H1 (cell line): ENCODE results near the gene LAG3. TPM values are rescaled to one million over a fixed set of nuclear protein-coding genes. Genes with fewer than 3 reads are reported as not detected.

ENCODE experiments used
- CTCF ChIA-PET: fragments of 300-600 bp; sonication (Branson Sonifier 250); formaldehyde crosslinking; loops from one replicate; lab custom pipeline; 2021; ENCODE audit not compliant: partially characterized antibody; lab: Charles Lee
- POLR2A ChIA-PET: fragments of 300-600 bp; sonication (Branson Sonifier 250); formaldehyde crosslinking; loops from one replicate; lab custom pipeline; 2021; ENCODE audit warnings: inconsistent platforms; ENCODE audit not compliant: partially characterized antibody; lab: Charles Lee
- DNase-seq, 2 experiments: peaks; one replicate each; pipeline versions ENCODE4 v3.0.0 to v3.0.0-alpha.2; 2010 to 2022; ENCODE audit warnings: low spot score in 2 of 2, low read depth in 1 of 2, mixed read lengths in 1 of 2
- FAIRE-seq: peaks from 2 replicates; lab custom pipeline; 2011; peaks lifted over from hg19 to GRCh38; lab: Jason Lieb, UNC
- H2AFZ ChIP-seq: 2 replicates; pipeline ENCODE4 v1.8.1; 2012; ENCODE audit warnings: low read length, inconsistent platforms
- H2AK5ac ChIP-seq: 2 replicates; pipeline ENCODE4 v1.6.1; 2013; ENCODE audit warnings: low read depth, low read length
- H2BK120ac ChIP-seq: replicated peaks from 2 replicates; pipeline ENCODE3; 2013; ENCODE audit warnings: low read depth, low read length, inconsistent platforms
- H2BK12ac ChIP-seq: 2 replicates; pipeline ENCODE4 v1.6.1; 2013; ENCODE audit warnings: low read depth, low read length
- H2BK15ac ChIP-seq: 2 replicates; pipeline ENCODE4 v1.6.1; 2013; ENCODE audit warnings: low read length
- H2BK20ac ChIP-seq: 2 replicates; pipeline ENCODE4 v1.6.1; 2013; ENCODE audit warnings: low read length
- H2BK5ac ChIP-seq: 2 replicates; pipeline ENCODE4 v1.6.1; 2013; ENCODE audit warnings: low read depth, low read length
- H3K14ac ChIP-seq: 2 replicates; pipeline ENCODE4 v1.6.1; 2013; ENCODE audit warnings: inconsistent platforms; ENCODE audit not compliant: insufficient read length
- H3K18ac ChIP-seq: 2 replicates; pipeline ENCODE4 v1.6.1; 2013; ENCODE audit warnings: low read length; ENCODE audit errors: extremely low read depth
- H3K23ac ChIP-seq: 2 replicates; pipeline ENCODE4 v1.6.1; 2013; ENCODE audit warnings: inconsistent platforms; ENCODE audit not compliant: insufficient read length
- H3K23me2 ChIP-seq: 2 replicates; pipeline ENCODE4 v1.6.1; 2013; ENCODE audit warnings: low read depth, low read length
- H3K27ac ChIP-seq: 2 replicates; pipeline ENCODE4 v1.6.1; 2011; ENCODE audit warnings: low read depth, low read length, inconsistent platforms
- H3K27me3 ChIP-seq, 4 experiments: replicated peaks in 1 of 4; 1 replicate in 1 of 4; 2 replicates in 3 of 4; pipeline versions ENCODE4 v1.6.1 to v1.8.1; 2011 to 2013; ENCODE audit warnings: low read length in 3 of 4, mild to moderate bottlenecking in 3 of 4, inconsistent platforms in 2 of 4, mixed read lengths in 2 of 4, moderate library complexity in 1 of 4; ENCODE audit not compliant: control insufficient read depth in 3 of 4, insufficient read depth in 3 of 4; ENCODE audit errors: extremely low read depth in 1 of 4
- H3K36me3 ChIP-seq, 4 experiments: 2 replicates each; pipeline versions ENCODE4 v1.6.1 to v1.8.1; 2011 to 2013; ENCODE audit warnings: mild to moderate bottlenecking in 4 of 4, low read length in 3 of 4, moderate library complexity in 2 of 4, control low read depth in 1 of 4, inconsistent platforms in 1 of 4; ENCODE audit not compliant: insufficient read depth in 4 of 4, control insufficient read depth in 2 of 4
- H3K4ac ChIP-seq: replicated peaks from 2 replicates; pipeline ENCODE3; 2013; ENCODE audit warnings: low read length, low read depth, mixed read lengths, inconsistent platforms; ENCODE audit not compliant: insufficient read length
- H3K4me1 ChIP-seq, 4 experiments: replicated peaks in 1 of 4; 1 replicate in 1 of 4; 2 replicates in 3 of 4; pipeline versions ENCODE4 v1.6.1 to v1.8.1; 2011 to 2013; ENCODE audit warnings: low read length in 3 of 4, inconsistent platforms in 2 of 4, mixed read lengths in 1 of 4; ENCODE audit not compliant: insufficient read depth in 4 of 4, control insufficient read depth in 3 of 4
- H3K4me2 ChIP-seq, 2 experiments: 2 replicates each; pipeline versions ENCODE4 v1.6.1 to v1.8.1; 2011 to 2013; ENCODE audit warnings: low read depth in 2 of 2, low read length in 2 of 2, control low read depth in 1 of 2, inconsistent platforms in 1 of 2, mild to moderate bottlenecking in 1 of 2; ENCODE audit not compliant: insufficient read depth in 1 of 2
- H3K4me3 ChIP-seq, 4 experiments: fragments of 200-600, 300-600 bp in 1 of 4; sonication (generic), shearing (Covaris generic), sonication (Bioruptor Twin) in 1 of 4; 2 replicates each; pipeline versions ENCODE4 v1.5.1 to v1.8.1; 2011 to 2016; ENCODE audit warnings: low read length in 4 of 4, low read depth in 3 of 4, control low read depth in 2 of 4, inconsistent platforms in 2 of 4, mild to moderate bottlenecking in 2 of 4, mixed read lengths in 1 of 4, moderate library complexity in 1 of 4; ENCODE audit not compliant: insufficient read depth in 2 of 4; ENCODE audit errors: extremely low read depth in 1 of 4
- H3K56ac ChIP-seq: replicated peaks from 2 replicates; pipeline ENCODE3; 2013; ENCODE audit warnings: low read depth, mild to moderate bottlenecking, mixed read lengths, low read length, inconsistent platforms; ENCODE audit not compliant: insufficient read length
- H3K79me1 ChIP-seq: 2 replicates; pipeline ENCODE4 v1.6.1; 2013; ENCODE audit warnings: low read depth, low read length, control low read depth
- H3K79me2 ChIP-seq, 2 experiments: 2 replicates each; pipeline versions ENCODE4 v1.6.1 to v1.8.1; 2012 to 2013; ENCODE audit warnings: low read length in 2 of 2, mild to moderate bottlenecking in 2 of 2, inconsistent platforms in 1 of 2; ENCODE audit not compliant: insufficient read depth in 2 of 2, control insufficient read depth in 1 of 2
- H3K9ac ChIP-seq, 4 experiments: replicated peaks in 1 of 4; 1 replicate in 1 of 4; 2 replicates in 3 of 4; pipeline versions ENCODE4 v1.6.1 to v1.8.1; 2011 to 2013; ENCODE audit warnings: low read depth in 3 of 4, low read length in 3 of 4, control low read depth in 2 of 4, mild to moderate bottlenecking in 2 of 4, moderate library complexity in 2 of 4, inconsistent platforms in 1 of 4; ENCODE audit errors: extremely low read depth in 1 of 4
- H3K9me3 ChIP-seq, 2 experiments: 2 replicates each; pipeline versions ENCODE4 v1.6.1 to v1.8.1; 2012 to 2013; ENCODE audit warnings: mild to moderate bottlenecking in 2 of 2, moderate library complexity in 2 of 2, control low read depth in 1 of 2, inconsistent platforms in 1 of 2, low read depth in 1 of 2, low read length in 1 of 2, mixed read lengths in 1 of 2; ENCODE audit not compliant: insufficient read depth in 2 of 2
- H4K20me1 ChIP-seq, 2 experiments: replicated peaks in 1 of 2; 2 replicates each; pipeline versions ENCODE3 to v1.8.1; 2011 to 2013; ENCODE audit warnings: inconsistent platforms in 2 of 2, low read length in 2 of 2, mild to moderate bottlenecking in 1 of 2; ENCODE audit not compliant: insufficient read depth in 2 of 2, control insufficient read depth in 1 of 2
- H4K5ac ChIP-seq: 2 replicates; pipeline ENCODE4 v1.6.1; 2013; ENCODE audit warnings: low read length, low read depth, mixed read lengths, inconsistent platforms; ENCODE audit not compliant: insufficient read length
- H4K8ac ChIP-seq: 2 replicates; pipeline ENCODE4 v1.8.0; 2013; ENCODE audit warnings: mild to moderate bottlenecking, moderate library complexity, low read length, inconsistent platforms; ENCODE audit not compliant: insufficient read depth; ENCODE audit errors: extremely low read depth
- H4K91ac ChIP-seq: replicated peaks from 2 replicates; pipeline ENCODE3; 2013; ENCODE audit warnings: low read length, mixed read lengths, inconsistent platforms; ENCODE audit not compliant: insufficient read length
- HDAC2 ChIP-seq, 2 experiments: fragments of 300-600 bp in 1 of 2; sonication (generic) in 1 of 2; IDR thresholded peaks; 2 replicates each; pipeline ENCODE4 v1.6.1; 2011 to 2012; ENCODE audit warnings: low read depth in 2 of 2, low read length in 2 of 2, mild to moderate bottlenecking in 2 of 2, moderate library complexity in 2 of 2, borderline replicate concordance in 1 of 2, inconsistent platforms in 1 of 2
- NRF1 ChIP-seq: IDR thresholded peaks from 2 replicates; pipeline ENCODE4 v1.6.1; 2011; ENCODE audit warnings: mild to moderate bottlenecking, low read depth, low read length, improper control_type of control experiment
- TAF7 ChIP-seq: optimal IDR thresholded peaks from 2 replicates; pipeline ENCODE3; 2011; ENCODE audit warnings: low read depth, mild to moderate bottlenecking, inconsistent platforms, low read length, moderate library complexity, borderline replicate concordance
- WGBS, 2 experiments: shearing (Covaris generic) in 1 of 2; methylation state at CpG; one replicate each; pipeline versions ENCODE4 v1.1.6 to v1.1.7; 2013 to 2015; ENCODE audit warnings: low lambda C conversion rate in 2 of 2, mixed read lengths in 2 of 2, inconsistent platforms in 1 of 2, low coverage in 1 of 2, missing lambda C conversion rate in 1 of 2; ENCODE audit not compliant: insufficient replicate concordance in 2 of 2, insufficient coverage in 1 of 2, insufficient read length in 1 of 2; ENCODE audit errors: extremely low coverage in 1 of 2, missing lambda C conversion rate in 1 of 2; 5-methylcytosine and 5-hydroxymethylcytosine counted together
- polyA plus RNA-seq, 7 experiments: library from polyadenylated mRNA; depleted of rRNA in 3 of 7; stranded (reverse) in 5 of 7; unstranded in 2 of 7; fragments of >200 nt in 5 of 7; fragments of 200-250 nt in 2 of 7; gene quantifications; 1 replicate in 5 of 7; 2 replicates in 1 of 7; 4 replicates in 1 of 7; pipeline versions ENCODE4 v1.2.1 to v1.2.3, GENCODE V29; 2011 to 2013; ENCODE audit warnings: missing spikeins in 2 of 7, mixed read lengths in 2 of 7
- total RNA-seq: library from RNA; stranded (reverse); fragmentation: NEBNext Ultra II Directional; extraction: Animal tissue kit (Norgen Biotek cat#: 25700); gene quantifications from 2 replicates; pipeline ENCODE4 v1.2.1, GENCODE V29; 2021

The LAG3 gene
- total and polyA plus RNA-seq, 2 of the 8 experiments (the other 6 are each of a cell fraction or from before 2014, with no cell fraction given): 1.1 to 3.1 TPM

DNA sequence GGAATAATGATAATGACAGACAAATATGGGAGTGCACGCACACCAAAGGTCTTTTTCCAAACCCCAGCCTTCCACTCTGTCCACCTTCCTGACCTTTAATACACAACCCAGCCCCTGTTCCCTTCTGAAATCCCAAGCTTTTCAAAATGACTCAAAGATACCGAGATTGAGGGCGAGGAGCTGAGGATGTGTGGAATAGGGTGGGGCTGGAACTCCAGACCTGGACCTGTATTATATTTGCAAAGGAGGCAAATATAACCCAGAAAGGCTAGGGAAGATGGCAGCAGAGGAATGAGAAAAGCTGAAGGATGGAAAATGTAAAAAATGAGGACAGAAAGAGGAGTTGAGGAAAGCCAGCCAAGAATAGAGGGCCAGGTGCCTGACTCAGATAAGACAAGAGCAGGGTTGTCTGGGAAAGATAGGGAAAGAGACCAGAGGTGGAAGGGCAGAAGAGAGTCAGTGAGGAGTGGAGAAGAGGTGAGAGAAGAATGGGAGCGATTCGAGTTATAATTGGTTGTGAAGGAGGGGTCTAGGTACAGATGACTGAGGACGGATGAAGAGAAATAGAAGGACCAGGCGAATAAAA is 7.2 kb upstream of the LAG3 start:
- WGBS, 2 experiments: 35% methylated on average over 7 of the region's 7 CpGs; no CpG with 5 or more reads in 1 of the 2 experiments
- ChIA-PET POLR2A (interaction anchor here (0.8 to 11.6 kb wide), 20 partner anchors 11 to 231 kb away, joined by 3 to 151 read pairs (median 4); partner anchors contain the start of genes CD4, GAPDH, GPR162 and MLF2), CTCF (interaction anchor here (0.6 to 29.6 kb wide), 6 partner anchors 8 to 179 kb away, joined by 3 to 532 read pairs (median 54); partner anchors contain the start of genes GNB3, GPR162, MLF2 and P3H3)
- peaks cover 6 to 15% of the 10 kb centered on the region in 2 experiments for H4K20me1 ChIP-seq
- H2BK15ac ChIP-seq: peak overlapping the region; percentile 95; the same call in 1 of the 2 replicates
- peak overlapping the region; percentile 54; the same call in 1 of the 2 replicates for H2AK5ac ChIP-seq
- H3K4me2 ChIP-seq: peak overlapping the region; percentile 73 to 89
- H3K9me3 ChIP-seq: no peaks in the 10 kb centered on the region
- peaks cover 0 to 7% (median 0%) of the 10 kb centered on the region in 4 experiments; a peak in 2 of 8 replicates for H3K36me3 ChIP-seq
- H3K4me1 ChIP-seq: peaks cover 11 to 27% (median 18%) of the 10 kb centered on the region in 4 experiments
- peak overlapping the region; percentile 73; the same call in 1 of the 2 replicates for H2BK5ac ChIP-seq
- peaks cover 4 to 25% of the 10 kb centered on the region in 2 experiments; a peak in 2 of 4 replicates for H3K79me2 ChIP-seq
- peak overlapping the region; percentile 49; the same call in 1 of the 2 replicates for H3K27ac ChIP-seq
- H2BK20ac ChIP-seq: peak overlapping the region; percentile 86
- H3K4ac ChIP-seq: peak overlapping the region; percentile 25
- peak overlapping the region; percentile 85 for H2BK12ac ChIP-seq
- H3K79me1 ChIP-seq: 0 out of 2 replicates have a peak, but pooled peaks cover 2% of the 10 kb centered on the region
- H3K14ac ChIP-seq: no peak overlapping the region
- peak overlapping the region; percentile 97 for H3K18ac ChIP-seq
- H4K91ac ChIP-seq: peak overlapping the region; percentile 67
- no peak overlapping the region for H4K8ac ChIP-seq
- H3K23me2 ChIP-seq: peaks cover 13% of the 10 kb centered on the region
- no peak for FAIRE-seq
- H3K23ac ChIP-seq: no peak overlapping the region
- DNase-seq: no peak
- H3K27me3 ChIP-seq: no peaks in the 10 kb centered on the region
- peak overlapping the region in 2 of 4 experiments; percentile 2 to 14; a peak in 2 of 7 replicates for H3K9ac ChIP-seq
- H3K4me3 ChIP-seq: peak overlapping the region; percentile 83 to 98 (median 87); a peak in 7 of 8 replicates
- peak overlapping the region; percentile 7 for H2BK120ac ChIP-seq
- no peak overlapping the region for H2AFZ ChIP-seq
- H4K5ac ChIP-seq: peak overlapping the region; percentile 2
- no peak overlapping the region for H3K56ac ChIP-seq
- TF ChIP-seq HDAC2 (IDR thresholded peaks at IDR 0.05; ENCODE audit: borderline replicate concordance in 1 of 2, low read depth in 2 of 2, low read length in 2 of 2): no peak
- TF ChIP-seq TAF7: no peak
- TF ChIP-seq NRF1: no peak
